ENCODE measurements around the gene BRD3.
"Not testable (repeated sequence)": the region's sequence is repeated elsewhere in the genome, so short reads cannot be mapped to it uniquely, and the experiment has no call there.

BRD3 gene

DNA sequence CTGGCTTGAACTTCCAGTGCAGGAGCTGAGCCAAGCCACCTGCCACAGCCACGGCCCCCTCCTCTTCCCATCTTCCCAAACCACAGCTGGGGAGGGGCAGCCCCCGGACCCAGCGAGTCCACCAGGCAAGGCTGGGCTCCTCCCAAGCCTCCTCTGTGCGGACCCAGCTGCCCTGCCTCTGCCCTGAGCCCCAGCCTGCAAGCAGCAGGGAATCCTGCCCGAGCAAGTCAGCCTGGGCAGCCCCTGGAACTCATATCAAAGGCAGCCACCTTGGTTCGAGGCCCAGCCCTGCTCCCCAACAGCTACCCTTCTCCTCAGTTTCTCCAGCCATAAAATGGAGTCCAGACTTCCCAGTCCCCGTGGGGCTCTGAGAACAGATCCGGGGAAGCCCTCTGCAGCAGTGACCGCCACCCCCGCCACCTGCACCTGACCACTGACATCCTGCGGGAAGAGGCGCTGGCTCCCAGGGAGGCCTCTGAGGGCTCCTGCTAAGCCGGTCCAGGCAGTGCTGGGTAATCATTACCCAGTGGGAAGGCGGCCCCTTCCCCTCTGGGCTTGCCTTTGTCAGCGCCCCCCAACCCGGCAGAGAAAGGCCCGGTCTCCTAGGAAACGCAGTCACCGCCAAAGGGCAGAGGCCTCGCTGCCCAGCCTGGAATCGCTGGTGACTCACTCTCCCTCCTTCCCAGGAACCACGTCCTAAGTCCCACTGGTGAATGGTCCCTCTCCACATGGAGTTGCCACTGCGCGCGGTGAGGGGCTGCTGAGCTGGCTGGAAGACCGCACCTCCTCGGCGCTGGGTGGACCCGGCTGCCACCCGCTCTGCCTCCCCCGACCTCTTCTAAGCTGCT, 77.2 kb downstream of the BRD3 start:
- no peak for DNase-seq

DNA sequence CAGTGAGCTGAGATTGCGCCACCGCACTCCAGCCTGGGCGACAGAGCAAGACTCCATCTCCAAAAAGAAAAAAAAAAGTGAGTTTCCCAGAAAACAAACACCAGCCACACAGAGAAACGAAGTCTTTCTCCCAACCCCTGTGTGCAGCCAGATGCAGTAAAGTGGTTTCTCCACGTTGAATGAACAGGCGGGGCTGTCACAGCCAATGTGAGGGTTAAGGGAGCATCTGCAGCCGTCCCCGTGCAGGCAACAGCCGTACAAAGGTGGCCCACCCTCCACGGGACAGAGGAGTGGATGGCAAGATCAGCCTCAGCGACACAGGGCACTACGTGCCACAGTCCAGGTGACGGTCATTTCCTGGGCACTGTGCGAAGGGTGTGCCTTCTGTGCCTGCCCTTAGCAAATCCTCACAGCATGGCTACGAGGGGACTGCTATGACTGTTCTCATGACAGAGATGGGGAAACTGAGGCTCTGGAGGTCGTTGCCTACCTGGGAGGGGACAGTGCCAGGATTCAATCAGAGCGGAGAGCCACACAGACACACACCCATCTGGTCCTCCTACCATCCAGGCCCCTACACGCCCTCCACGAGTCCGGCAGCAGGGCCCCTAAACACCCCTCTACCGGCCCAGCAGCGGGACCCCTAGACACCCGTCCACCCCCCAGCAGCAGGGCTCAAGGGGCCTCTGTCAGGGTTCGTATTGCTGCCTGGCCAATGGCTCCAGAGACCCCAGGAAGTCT, 78.0 kb downstream of the BRD3 start:
- DNase-seq, result no peak

GRCh38 chr9:133988771-133989170, 79.1 kb downstream of the BRD3 start:
- not testable (repeated sequence) for DNase-seq

DNA sequence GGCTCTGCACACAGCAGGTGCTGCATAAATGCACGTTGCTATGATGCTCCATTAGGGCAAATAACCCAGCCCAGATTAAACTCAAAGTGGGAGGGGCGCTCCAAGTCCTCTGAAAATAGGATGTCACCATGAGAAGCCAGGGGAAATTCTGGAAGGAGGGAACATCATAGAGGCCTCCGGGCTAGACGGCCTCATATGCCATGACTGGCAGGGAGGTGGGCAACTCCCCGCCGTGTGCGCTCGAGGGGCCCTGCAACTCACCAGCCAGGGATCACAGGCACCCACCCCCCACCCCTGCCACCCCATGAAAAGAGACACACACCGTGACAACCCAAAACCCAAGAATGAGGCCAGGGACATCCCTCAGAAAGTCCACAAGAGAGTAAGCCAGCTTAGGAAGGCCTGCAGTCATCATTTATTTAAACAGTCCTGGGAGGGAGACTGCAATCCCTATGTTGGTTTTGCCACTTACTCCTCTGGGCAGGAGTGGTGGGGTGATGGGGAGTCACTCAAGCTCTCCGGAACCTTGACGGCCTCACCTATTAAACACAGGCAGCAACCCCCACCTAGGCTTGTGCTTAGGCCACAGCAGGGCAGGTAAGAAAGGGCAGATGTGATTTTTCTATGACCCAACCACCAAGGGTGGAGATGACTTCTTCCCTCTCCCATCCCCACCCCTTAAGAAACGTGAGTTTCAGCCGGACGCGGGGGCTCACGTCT, 79.7 kb downstream of the BRD3 start:
- DNase-seq, result no peak

- DNase-seq, result no peak
Measured at GRCh38 chr9:133987446-133987788, 80.4 kb downstream of the BRD3 start.

- DNase-seq, result no peak
Measured at GRCh38 chr9:133986774-133987445, 80.9 kb downstream of the BRD3 start.

- DNase-seq, result no peak
Measured at GRCh38 chr9:133986061-133986460, 81.8 kb downstream of the BRD3 start.

- DNase-seq, result no peak
Measured at GRCh38 chr9:133982971-133983720, 84.7 kb downstream of the BRD3 start.

DNA sequence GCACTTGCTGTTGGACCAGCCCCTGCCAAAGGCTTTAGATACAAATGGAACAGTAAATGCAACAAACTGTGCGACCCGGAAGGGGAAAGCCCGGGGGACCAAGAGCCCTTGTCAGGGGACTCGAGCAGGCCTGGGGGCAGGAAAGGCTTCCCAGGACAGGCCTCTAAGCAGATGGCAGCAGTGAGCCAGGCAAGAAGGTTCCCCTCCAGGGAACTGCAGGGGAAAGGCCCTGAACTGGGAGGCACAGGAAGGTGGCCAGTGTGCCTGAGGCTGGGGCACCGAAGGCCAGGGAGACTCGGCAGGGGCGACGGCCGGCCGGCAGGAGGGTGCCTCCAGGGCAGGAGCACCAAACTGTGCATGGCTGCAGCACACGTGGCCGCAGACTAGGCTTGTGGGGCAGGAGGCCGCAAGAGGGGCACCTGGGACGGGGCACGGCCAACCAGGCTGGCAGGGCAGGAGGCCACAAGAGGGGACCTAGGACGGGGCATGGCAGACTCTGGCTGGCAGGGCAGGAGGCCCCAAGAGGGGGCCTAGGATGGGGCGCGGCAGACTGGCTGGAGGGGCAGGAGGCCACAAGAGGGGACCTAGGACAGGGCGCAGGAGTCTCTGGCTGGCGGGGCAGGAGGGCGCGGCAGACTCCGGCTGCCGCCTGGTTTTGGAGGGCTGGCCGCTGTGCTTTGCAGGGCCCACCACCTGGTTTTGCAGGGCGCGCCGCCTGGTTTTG, 85.7 kb downstream of the BRD3 start:
- no peak for DNase-seq

GRCh38 chr9:133981589-133981957, 86.3 kb downstream of the BRD3 start:
- no peak for DNase-seq

DNA sequence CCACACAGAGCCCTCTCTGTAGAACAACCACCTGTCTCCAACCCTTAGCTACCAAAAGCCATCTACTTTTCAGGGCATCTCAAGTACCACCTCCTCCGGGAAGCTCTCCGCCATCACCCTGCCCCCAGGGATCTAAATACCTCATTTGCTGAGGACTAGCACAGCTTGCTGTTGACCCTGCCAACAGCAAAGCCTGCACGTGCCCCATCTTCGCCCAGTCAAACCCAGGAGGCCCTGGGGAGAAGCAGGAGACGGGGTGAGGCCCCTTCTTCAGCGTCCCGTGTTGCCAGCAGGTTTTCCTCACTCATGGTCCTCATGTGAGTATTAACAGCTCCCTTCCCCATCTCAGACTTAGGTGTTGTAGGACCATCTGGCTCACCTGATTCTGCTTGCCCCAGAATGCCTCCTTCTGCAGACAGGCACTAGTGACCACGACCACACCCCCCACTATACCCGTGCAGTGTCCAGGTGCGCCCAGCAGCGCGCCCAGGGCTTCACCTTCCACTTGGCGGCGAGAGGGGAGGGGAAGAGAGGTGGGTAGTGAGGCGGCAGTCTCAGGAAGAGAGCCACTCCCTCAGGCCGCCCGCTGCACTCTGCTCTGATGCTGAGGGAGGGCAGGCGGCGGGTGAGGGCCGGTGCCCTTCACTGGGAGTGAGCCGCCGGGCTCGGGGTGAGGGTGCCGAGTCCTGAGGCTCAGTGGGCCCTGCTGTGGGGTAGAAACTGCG, 86.8 kb downstream of the BRD3 start:
- DNase-seq, result no peak

Measured in activated CD8-positive, alpha-beta memory T cell treated with anti-CD3 and anti-CD28 coated beads, Interleukin-2, amount 50 U/mL, for 48 hours (primary cell).